Measurements from ENCODE around the gene IL32. TPM values are rescaled to one million over a fixed set of nuclear protein-coding genes. Genes with fewer than 3 reads are reported as not detected.

The IL32 gene
- total RNA-seq, 4 donors from 2014 or later: 21.9 to 720 (median 492) TPM

GRCh38 chr16:3118846-3119245, 53.4 kb downstream of the IL32 start:
- TF ChIP-seq POLR2AphosphoS5 (IDR thresholded peaks at IDR 0.05): no peak
- DNase-seq: no peak
- H3K4me3 ChIP-seq: no peak overlapping the region
- in situ Hi-C loops (cut with MboI; ENCODE audit: low pct_ligation_motif_present in 1 of 4, low pct_unique_long_range_greater_than_20kb in 1 of 4, low sequenced_read_pairs in 3 of 4): no loop called here
- intact Hi-C loops (cut with DNase I; ENCODE audit: low total_unique reads): no loop called here
- no peaks in the 10 kb centered on the region for H3K9me3 ChIP-seq
- H3K36me3 ChIP-seq: no peaks in the 10 kb centered on the region
- no peak overlapping the region for H3K27ac ChIP-seq
- no peaks in the 10 kb centered on the region for H3K27me3 ChIP-seq
- H3K4me1 ChIP-seq: peaks cover 3 to 11% (median 9%) of the 10 kb centered on the region in 4 donors
- WGBS, 2 donors (ENCODE audit: low coverage in 1 of 2): 90% methylated on average over 16 of the region's 20 CpGs; no CpG with 5 or more reads in 1 of the 2 donors

Small RNA genes within 50 kb of the gene (small RNA-seq; reads per million reads assigned to genes)
- gene RNU1-22P: 0 to 0.83 (median 0.16) reads per million in 4 donors

Other genes starting within 250 kb of the IL32 start
- gene PRSS21, start 248.4 kb upstream of the IL32 start, total RNA-seq: 1 to 10 TPM in 2 of 4 donors, not detected in 2; 1.6 to 1.9 TPM
- gene ZG16B, start 235.3 kb upstream of the IL32 start, total RNA-seq: 10 to 100 TPM in 2 of 4 donors, 1 to 10 TPM in 1, not detected in 1; 5.2 to 28.3 (median 15.9) TPM
- gene PRSS22, start 207.5 kb upstream of the IL32 start, total RNA-seq: 10 to 100 TPM in 1 of 4 donors, 1 to 10 TPM in 1, not detected in 2; 2.5 to 11.2 TPM
- 10 to 100 TPM; 35.0 to 74.4 (median 50.9) TPM for gene FLYWCH2, start 182.4 kb upstream of the IL32 start, total RNA-seq
- gene FLYWCH1, start 153.7 kb upstream of the IL32 start, total RNA-seq: 10 to 100 TPM; 29.1 to 59.1 (median 34.6) TPM
- gene KREMEN2, start 101.4 kb upstream of the IL32 start, total RNA-seq: 1 to 10 TPM in 2 of 4 donors, under 1 TPM in 1, not detected in 1; 0.79 to 3.2 (median 1.1) TPM
- 1 to 10 TPM in 3 of 4 donors, not detected in 1; 3.0 to 5.9 (median 4.4) TPM for gene PAQR4, start 96.3 kb upstream of the IL32 start, total RNA-seq
- gene PKMYT1, start 85.2 kb upstream of the IL32 start, total RNA-seq: 1 to 10 TPM in 2 of 4 donors, under 1 TPM in 1, not detected in 1; 0.55 to 3.6 (median 3.0) TPM
- 1 to 10 TPM in 1 of 4 donors, under 1 TPM in 1, not detected in 2; 0.55 to 1.1 TPM for gene CLDN9, start 52.7 kb upstream of the IL32 start, total RNA-seq
- not detected for gene CLDN6, start 47.5 kb upstream of the IL32 start, total RNA-seq
- 10 to 100 TPM; 13.3 to 50.5 (median 19.9) TPM for gene TNFRSF12A, start 45.3 kb upstream of the IL32 start, total RNA-seq
- gene HCFC1R1, start 41.7 kb upstream of the IL32 start, total RNA-seq: 10 to 100 TPM in 2 of 4 donors, 1 to 10 TPM in 2; 4.4 to 35.4 (median 17.5) TPM
- 10 to 100 TPM; 10.1 to 42.8 (median 17.6) TPM for gene THOC6, start 41.6 kb upstream of the IL32 start, total RNA-seq
- gene BICDL2, start 28.7 kb upstream of the IL32 start, total RNA-seq: 100 to 1,000 TPM; 123 to 357 (median 167) TPM
- gene MMP25, start 19.1 kb upstream of the IL32 start, total RNA-seq: 1 to 10 TPM in 3 of 4 donors, not detected in 1; 1.6 to 9.4 (median 1.8) TPM
- gene ZSCAN10, start 33.7 kb downstream of the IL32 start, total RNA-seq: not detected
- 10 to 100 TPM in 3 of 4 donors, 1 to 10 TPM in 1; 5.2 to 16.3 (median 15.5) TPM for gene ZNF205, start 46.9 kb downstream of the IL32 start, total RNA-seq
- 10 to 100 TPM; 12.1 to 64.3 (median 16.1) TPM for gene ZNF213, start 69.4 kb downstream of the IL32 start, total RNA-seq
- gene OR1F1, start 122.6 kb downstream of the IL32 start, total RNA-seq: not detected
- 10 to 100 TPM in 1 of 4 donors, 1 to 10 TPM in 3; 4.9 to 13.0 (median 7.4) TPM for gene ZNF200, start 169.5 kb downstream of the IL32 start, total RNA-seq
- gene MEFV, start 191.0 kb downstream of the IL32 start, total RNA-seq: 1 to 10 TPM in 1 of 4 donors, under 1 TPM in 3; 0.37 to 1.4 (median 0.54) TPM
- 10 to 100 TPM in 3 of 4 donors, 1 to 10 TPM in 1; 4.6 to 46.0 (median 36.8) TPM for gene ZNF263, start 217.9 kb downstream of the IL32 start, total RNA-seq
- gene TIGD7, start 239.8 kb downstream of the IL32 start, total RNA-seq: 1 to 10 TPM in 2 of 4 donors, under 1 TPM in 1, not detected in 1; 0.20 to 4.3 (median 2.5) TPM
- 10 to 100 TPM; 12.3 to 53.9 (median 25.5) TPM for gene ZNF75A, start 239.9 kb downstream of the IL32 start, total RNA-seq